GM12878 (cell line): Measurements from ENCODE around the gene TMEM163. TPM values are rescaled to one million over a fixed set of nuclear protein-coding genes. Genes with fewer than 3 reads are reported as not detected.

Source experiments
- ATAC-seq: fragments of 200-7000 bp; cut with Tn5 transposase; 3 replicates; pipeline ENCODE4 v1.9.1; 2020; ENCODE audit warnings: mild to moderate bottlenecking, moderate library complexity
- BruUV-seq: library from RNA; stranded (reverse); fragments of 400-500 nt; replicated peaks from 2 replicates; lab custom pipeline; 2021; lab: Mats Ljungman, UMichigan
- CTCF ChIA-PET: fragments of 300-600 bp; sonication (Branson Sonifier 250); formaldehyde crosslinking; extraction: SDS; loops from one replicate; lab custom pipeline; 2021; ENCODE audit warnings: inconsistent platforms; lab: Yijun Ruan, JAX
- POLR2A ChIA-PET: fragments of 350-600 bp; formaldehyde crosslinking; extraction: SDS; loops from one replicate; lab custom pipeline; 2021; ENCODE audit warnings: inconsistent platforms; lab: Charles Lee
- RAD21 ChIA-PET: fragments of 300-600 bp; sonication (Branson Sonifier 250); formaldehyde crosslinking; loops from one replicate; lab custom pipeline; 2023; ENCODE audit warnings: antibody characterized with exemption; ENCODE audit not compliant: unreplicated experiment; lab: Charles Lee
- SMC1A ChIA-PET: fragments of 300-600 bp; sonication (Branson Sonifier 250); formaldehyde crosslinking; loops from one replicate; lab custom pipeline; 2023; ENCODE audit not compliant: unreplicated experiment, uncharacterized antibody; lab: Charles Lee
- DNase-seq: peaks from one replicate; pipeline ENCODE4 v3.0.0-alpha.2; 2011; ENCODE audit warnings: low read depth, low spot score
- FAIRE-seq: peaks from 3 replicates; lab custom pipeline; 2011; peaks lifted over from hg19 to GRCh38; lab: Jason Lieb, UNC
- H2AFZ ChIP-seq: 2 replicates; pipeline ENCODE4 v1.6.0; 2011; ENCODE audit warnings: low read depth, low read length, control low read depth; ENCODE audit not compliant: control insufficient read depth
- H3K27ac ChIP-seq: 2 replicates; pipeline ENCODE4 v1.5.1; 2011; ENCODE audit warnings: control low read depth; ENCODE audit not compliant: control insufficient read depth, insufficient read depth
- H3K27me3 ChIP-seq, 2 experiments: replicated peaks in 1 of 2; 2 replicates each; pipeline versions ENCODE4 v1.6.0 to v1.6.1; 2011; ENCODE audit warnings: low read length in 1 of 2; ENCODE audit not compliant: control insufficient read depth in 2 of 2, insufficient read depth in 2 of 2
- H3K36me3 ChIP-seq, 2 experiments: 2 replicates each; pipeline ENCODE4 v1.5.1; 2011; ENCODE audit warnings: low read length in 1 of 2; ENCODE audit not compliant: control insufficient read depth in 2 of 2, insufficient read depth in 2 of 2
- H3K4me1 ChIP-seq: 2 replicates; pipeline ENCODE4 v1.6.1; 2011; ENCODE audit warnings: mild to moderate bottlenecking, low read length, moderate library complexity, mixed read lengths; ENCODE audit not compliant: control insufficient read depth, insufficient read depth
- H3K4me2 ChIP-seq: 2 replicates; pipeline ENCODE4 v1.6.0; 2011; ENCODE audit warnings: control low read depth; ENCODE audit not compliant: control insufficient read depth, insufficient read depth
- H3K4me3 ChIP-seq: fragments of 200-600 bp; sonication (generic); 2 replicates; pipeline ENCODE4 v1.5.1; 2016
- H3K79me2 ChIP-seq: 2 replicates; pipeline ENCODE4 v1.6.0; 2011; ENCODE audit warnings: low read length; ENCODE audit not compliant: control insufficient read depth, insufficient read depth
- H3K9ac ChIP-seq: 2 replicates; pipeline ENCODE4 v1.8.0; 2011; ENCODE audit warnings: low read length, control low read depth, mixed read lengths; ENCODE audit not compliant: control insufficient read depth, insufficient read depth
- H3K9me3 ChIP-seq: replicated peaks from 3 replicates; pipeline ENCODE4 v1.5.1; 2011; ENCODE audit warnings: mild to moderate bottlenecking, low read length; ENCODE audit not compliant: control insufficient read depth, insufficient read depth
- H4K20me1 ChIP-seq: 2 replicates; pipeline ENCODE4 v1.6.0; 2011; ENCODE audit not compliant: control insufficient read depth, insufficient read depth
- BCL11A ChIP-seq: IDR thresholded peaks from 2 replicates; pipeline ENCODE4 v1.6.1; 2011; ENCODE audit warnings: low read depth, low read length
- BCLAF1 ChIP-seq: fragments of 450-650 bp; IDR thresholded peaks from 2 replicates; pipeline ENCODE4 v1.6.1; 2017; ENCODE audit warnings: antibody characterized with exemption, mild to moderate bottlenecking, moderate library complexity
- EZH2 ChIP-seq: IDR thresholded peaks from 2 replicates; pipeline ENCODE4 v1.6.1; 2012; ENCODE audit warnings: low read depth, mild to moderate bottlenecking, control low read depth, inconsistent platforms, low read length, borderline replicate concordance; ENCODE audit not compliant: control insufficient read depth
- NFYB ChIP-seq: IDR thresholded peaks from 2 replicates; pipeline ENCODE4 v1.6.1; 2011; ENCODE audit warnings: low read depth, mild to moderate bottlenecking, low read length, improper control_type of control experiment, moderate library complexity; ENCODE audit not compliant: insufficient read depth
- REST ChIP-seq: IDR thresholded peaks from 2 replicates; pipeline ENCODE4 v1.6.1; 2012; ENCODE audit warnings: mild to moderate bottlenecking, low read depth, low read length
- TBL1XR1 ChIP-seq: IDR thresholded peaks from 2 replicates; pipeline ENCODE4 v1.6.1; 2012; ENCODE audit warnings: low read depth, low read length, improper control_type of control experiment
- TCF12 ChIP-seq: IDR thresholded peaks from 2 replicates; pipeline ENCODE4 v1.6.1; 2011; ENCODE audit warnings: low read depth, mild to moderate bottlenecking, low read length
- ZBED1 ChIP-seq: IDR thresholded peaks from 2 replicates; pipeline ENCODE4 v1.6.1; 2016; ENCODE audit warnings: borderline replicate concordance
- WGBS: methylation state at CpG from one replicate; pipeline ENCODE4 v1.1.6; 2016; ENCODE audit warnings: low lambda C conversion rate; ENCODE audit not compliant: insufficient replicate concordance, insufficient coverage; ENCODE audit errors: missing lambda C conversion rate; 5-methylcytosine and 5-hydroxymethylcytosine counted together
- in situ Hi-C: fragments of 300-500 bp; cut with MboI; formaldehyde crosslinking; loops from 9 replicates; pipeline ENCODE4 v1.14.3; 2018; ENCODE audit warnings: mixed read lengths
- intact Hi-C: fragments of 100-400 bp; cut with micrococcal nuclease; formaldehyde crosslinking; loops from one replicate; pipeline ENCODE4 v1.14.2; 2022; ENCODE audit not compliant: unreplicated experiment
- polyA plus RNA-seq, 11 experiments: library from polyadenylated mRNA; depleted of rRNA in 4 of 11; unstranded in 6 of 11; stranded (reverse) in 5 of 11; fragments of >200 nt; fragmentation: Nextera tagmentation in 4 of 11; fragmentation: Illumina TruSeq in 1 of 11; extraction: Ambion mirVana in 4 of 11; extraction: Trizol in 1 of 11; gene quantifications; 1 replicate in 1 of 11; 2 replicates in 10 of 11; pipeline versions ENCODE4 v1.2.1 to v1.2.3, GENCODE V29; 2011 to 2016; ENCODE audit warnings: inconsistent platforms in 2 of 11, missing spikeins in 2 of 11, low read depth in 1 of 11
- total RNA-seq, 4 experiments: library from RNA; depleted of rRNA in 3 of 4; stranded (reverse); fragments of >200 nt in 3 of 4; fragmentation: Illumina TruSeq in 1 of 4; extraction: Trizol in 1 of 4; gene quantifications; 2 replicates each; pipeline versions ENCODE4 v1.2.1 to v1.2.3, GENCODE V29; 2013 to 2021

The TMEM163 gene
- total and polyA plus RNA-seq, 10 of the 15 experiments (the other 5 are each of a cell fraction or from before 2014, with no cell fraction given) = 0.05 to 0.11 (median 0.07) TPM; not detected in 4

- Histone ChIP-seq H3K4me3 (no peak overlapping the region), H3K27ac (no peak overlapping the region), H3K9ac (no peak overlapping the region), H4K20me1 (no peaks in the 10 kb centered on the region), H3K27me3 (no peaks in the 10 kb centered on the region), H3K9me3 (no peaks in the 10 kb centered on the region), H3K36me3 (no peaks in the 10 kb centered on the region), H3K79me2 (no peaks in the 10 kb centered on the region), H3K4me2 (no peak overlapping the region), H2AFZ (no peak overlapping the region), H3K4me1 (no peaks in the 10 kb centered on the region)
- intact Hi-C loops = no loop called here
- BruUV-seq = no TSS peak
- SMC1A ChIA-PET = no interaction called here
- in situ Hi-C loops = no loop called here
- POLR2A ChIA-PET = no interaction called here
- TF ChIP-seq ZBED1 = no peak
- no peak for TF ChIP-seq REST
- TF ChIP-seq BCL11A = no peak
- no peak for TF ChIP-seq BCLAF1
- TF ChIP-seq TBL1XR1 = no peak
- no peak for TF ChIP-seq NFYB
- TF ChIP-seq EZH2 = no peak
- TF ChIP-seq TCF12 = no peak
- WGBS = 53% methylated on average over 4 of the region's 4 CpGs
- ATAC-seq (no peak), DNase-seq (no peak), FAIRE-seq (no peak)
- CTCF ChIA-PET = no interaction called here
- RAD21 ChIA-PET = no interaction called here
Observed at GRCh38 chr2:134667081-134667480, 51.7 kb downstream of the TMEM163 start.
